Measurements from ENCODE around the gene MST1.

DNA sequence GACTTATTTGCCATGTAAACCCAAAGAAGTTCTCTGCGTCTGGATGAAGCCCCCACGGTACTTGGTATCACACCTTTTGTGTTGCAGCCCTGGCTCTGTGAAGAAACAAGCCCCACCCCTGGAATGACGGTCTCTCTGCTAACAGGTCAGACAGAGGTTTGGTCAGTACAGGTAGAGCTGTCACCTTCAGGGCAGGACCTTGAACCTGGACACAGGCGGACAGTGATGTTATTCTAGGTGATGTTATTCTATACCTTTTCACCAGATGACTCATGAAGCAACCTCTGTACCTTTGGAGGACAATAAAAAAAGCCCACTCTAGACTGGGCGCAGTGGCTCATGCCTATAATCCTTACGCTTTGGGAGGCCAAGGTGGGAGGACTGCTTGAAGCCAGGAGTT, 45.5 kb upstream of the MST1 start:
- no peak for TF ChIP-seq POLR2A (IDR thresholded peaks at IDR 0.05)
- TF ChIP-seq, protein P1, sequence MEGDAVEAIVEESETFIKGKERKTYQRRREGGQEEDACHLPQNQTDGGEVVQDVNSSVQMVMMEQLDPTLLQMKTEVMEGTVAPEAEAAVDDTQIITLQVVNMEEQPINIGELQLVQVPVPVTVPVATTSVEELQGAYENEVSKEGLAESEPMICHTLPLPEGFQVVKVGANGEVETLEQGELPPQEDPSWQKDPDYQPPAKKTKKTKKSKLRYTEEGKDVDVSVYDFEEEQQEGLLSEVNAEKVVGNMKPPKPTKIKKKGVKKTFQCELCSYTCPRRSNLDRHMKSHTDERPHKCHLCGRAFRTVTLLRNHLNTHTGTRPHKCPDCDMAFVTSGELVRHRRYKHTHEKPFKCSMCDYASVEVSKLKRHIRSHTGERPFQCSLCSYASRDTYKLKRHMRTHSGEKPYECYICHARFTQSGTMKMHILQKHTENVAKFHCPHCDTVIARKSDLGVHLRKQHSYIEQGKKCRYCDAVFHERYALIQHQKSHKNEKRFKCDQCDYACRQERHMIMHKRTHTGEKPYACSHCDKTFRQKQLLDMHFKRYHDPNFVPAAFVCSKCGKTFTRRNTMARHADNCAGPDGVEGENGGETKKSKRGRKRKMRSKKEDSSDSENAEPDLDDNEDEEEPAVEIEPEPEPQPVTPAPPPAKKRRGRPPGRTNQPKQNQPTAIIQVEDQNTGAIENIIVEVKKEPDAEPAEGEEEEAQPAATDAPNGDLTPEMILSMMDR (IDR thresholded peaks at IDR 0.05), result no peak

All from adrenal gland (tissue), 5 donors.